Type B pancreatic cell (in vitro differentiated cells): ENCODE data around the gene TEK. TPM values are rescaled to one million over a fixed set of nuclear protein-coding genes. Genes with fewer than 3 reads are reported as not detected.

Experiments used
- DNase-seq: peaks from one replicate; pipeline ENCODE4 v3.0.0; 2021; ENCODE audit warnings: mixed read lengths; ENCODE audit not compliant: unreplicated experiment; ENCODE audit errors: extremely low spot score
- H3K27ac Mint-ChIP-seq: 2 replicates; pipeline ENCODE4 v1.8.0; 2021; ENCODE audit warnings: mild to moderate bottlenecking, mixed read lengths
- H3K27me3 Mint-ChIP-seq: 2 replicates; pipeline ENCODE4 v1.8.0; 2021; ENCODE audit warnings: mixed read lengths
- H3K36me3 Mint-ChIP-seq: 2 replicates; pipeline ENCODE4 v1.8.0; 2021; ENCODE audit warnings: mixed read lengths
- H3K4me1 Mint-ChIP-seq: one replicate; pipeline ENCODE4 v1.8.0; 2021; ENCODE audit warnings: mixed read lengths; ENCODE audit not compliant: unreplicated experiment
- H3K4me3 Mint-ChIP-seq: 2 replicates; pipeline ENCODE4 v1.8.0; 2021; ENCODE audit warnings: mild to moderate bottlenecking, mixed read lengths
- H3K9me3 Mint-ChIP-seq: 2 replicates; pipeline ENCODE4 v1.8.0; 2021; ENCODE audit warnings: mixed read lengths
- total RNA-seq: library from RNA; stranded (reverse); gene quantifications from 2 replicates; pipeline ENCODE4 v1.2.1, GENCODE V29; 2021; ENCODE audit warnings: low replicate concordance
- TF ChIP-seq, protein P1 (sequence below): fragments of 200-600 bp; sonication (generic); conservative IDR thresholded peaks from 2 replicates; pipeline ENCODE4 v1.5.0; 2021; ENCODE audit warnings: antibody characterized with exemption, mild to moderate bottlenecking

The TEK gene
- total RNA-seq, 1 donor from 2014 or later = 0.63 TPM

GRCh38 chr9:27109621-27110020, 596 bp downstream of the TEK start:
- no peaks in the 10 kb centered on the region for H3K27me3 Mint-ChIP-seq
- H3K4me3 Mint-ChIP-seq = peak overlapping the region; percentile 39
- no peaks in the 10 kb centered on the region for H3K36me3 Mint-ChIP-seq
- peaks cover 6% of the 10 kb centered on the region for H3K4me1 Mint-ChIP-seq
- no peak overlapping the region for H3K27ac Mint-ChIP-seq
- TF ChIP-seq, protein P1, sequence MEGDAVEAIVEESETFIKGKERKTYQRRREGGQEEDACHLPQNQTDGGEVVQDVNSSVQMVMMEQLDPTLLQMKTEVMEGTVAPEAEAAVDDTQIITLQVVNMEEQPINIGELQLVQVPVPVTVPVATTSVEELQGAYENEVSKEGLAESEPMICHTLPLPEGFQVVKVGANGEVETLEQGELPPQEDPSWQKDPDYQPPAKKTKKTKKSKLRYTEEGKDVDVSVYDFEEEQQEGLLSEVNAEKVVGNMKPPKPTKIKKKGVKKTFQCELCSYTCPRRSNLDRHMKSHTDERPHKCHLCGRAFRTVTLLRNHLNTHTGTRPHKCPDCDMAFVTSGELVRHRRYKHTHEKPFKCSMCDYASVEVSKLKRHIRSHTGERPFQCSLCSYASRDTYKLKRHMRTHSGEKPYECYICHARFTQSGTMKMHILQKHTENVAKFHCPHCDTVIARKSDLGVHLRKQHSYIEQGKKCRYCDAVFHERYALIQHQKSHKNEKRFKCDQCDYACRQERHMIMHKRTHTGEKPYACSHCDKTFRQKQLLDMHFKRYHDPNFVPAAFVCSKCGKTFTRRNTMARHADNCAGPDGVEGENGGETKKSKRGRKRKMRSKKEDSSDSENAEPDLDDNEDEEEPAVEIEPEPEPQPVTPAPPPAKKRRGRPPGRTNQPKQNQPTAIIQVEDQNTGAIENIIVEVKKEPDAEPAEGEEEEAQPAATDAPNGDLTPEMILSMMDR = no peak
- peaks cover 3% of the 10 kb centered on the region for H3K9me3 Mint-ChIP-seq
- no peak for DNase-seq

GRCh38 chr9:27110181-27110580, 1.2 kb downstream of the TEK start:
- DNase-seq = no peak
- no peaks in the 10 kb centered on the region for H3K36me3 Mint-ChIP-seq
- H3K4me3 Mint-ChIP-seq = peak overlapping the region; percentile 39
- H3K27ac Mint-ChIP-seq = no peak overlapping the region
- no peaks in the 10 kb centered on the region for H3K27me3 Mint-ChIP-seq
- TF ChIP-seq, protein P1 = no peak
- H3K4me1 Mint-ChIP-seq = peaks cover 6% of the 10 kb centered on the region
- H3K9me3 Mint-ChIP-seq = peaks cover 3% of the 10 kb centered on the region

DNA sequence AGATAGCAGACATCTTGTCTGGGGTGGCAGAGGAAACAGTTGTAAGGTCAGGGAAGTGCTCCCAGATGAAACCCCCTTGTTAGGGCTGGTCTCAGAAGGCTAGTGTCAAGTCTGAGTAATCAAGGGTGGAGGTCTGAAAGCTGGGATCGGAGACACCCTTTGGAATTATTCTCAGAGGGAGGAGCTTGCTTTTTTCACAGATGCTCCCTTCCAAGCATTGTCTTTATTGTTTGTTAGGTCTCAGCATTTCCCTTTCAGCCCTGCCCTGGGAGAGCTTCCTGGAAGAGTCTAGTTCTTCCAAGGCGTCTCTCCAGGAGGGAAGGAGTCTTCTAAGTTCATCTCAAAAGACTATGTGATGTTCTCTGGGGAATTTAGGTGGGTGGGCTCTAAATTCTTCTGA, 3.2 kb downstream of the TEK start:
- Mint-ChIP-seq H3K9me3 (no peaks in the 10 kb centered on the region), H3K27ac (no peak overlapping the region), H3K36me3 (no peaks in the 10 kb centered on the region), H3K27me3 (no peaks in the 10 kb centered on the region), H3K4me1 (peaks cover 6% of the 10 kb centered on the region), H3K4me3 (no peak overlapping the region)
- TF ChIP-seq, protein P1 = no peak
- DNase-seq = no peak

GRCh38 chr9:27117489-27118135, 8.6 kb downstream of the TEK start:
- Mint-ChIP-seq H3K4me1 (peaks cover 3% of the 10 kb centered on the region), H3K4me3 (no peak overlapping the region), H3K36me3 (no peaks in the 10 kb centered on the region), H3K27me3 (no peaks in the 10 kb centered on the region), H3K9me3 (no peaks in the 10 kb centered on the region), H3K27ac (no peak overlapping the region)
- TF ChIP-seq, protein P1 = no peak
- no peak for DNase-seq

GRCh38 chr9:27118916-27119315, 9.9 kb downstream of the TEK start:
- H3K27ac Mint-ChIP-seq = no peak overlapping the region
- no peak for DNase-seq
- no peaks in the 10 kb centered on the region for H3K36me3 Mint-ChIP-seq
- H3K4me1 Mint-ChIP-seq = peaks cover 3% of the 10 kb centered on the region
- TF ChIP-seq, protein P1 = no peak
- H3K4me3 Mint-ChIP-seq = no peak overlapping the region
- H3K27me3 Mint-ChIP-seq = no peaks in the 10 kb centered on the region
- H3K9me3 Mint-ChIP-seq = no peaks in the 10 kb centered on the region
